ENCODE data around the gene FTSJ1. TPM values are rescaled to one million over a fixed set of nuclear protein-coding genes. Genes with fewer than 3 reads are reported as not detected.

The FTSJ1 gene
- total and polyA plus RNA-seq, 2 donors (not counting 1 experiment from before 2014, with no cell fraction given): 36.6 to 55.8 TPM

GRCh38 chrX:48521353-48522243 lies 45.6 kb downstream of the FTSJ1 start, which contains the start of gene EBP:
EBP (plus strand) TSS chrX:48521808; CDS start chrX:48523772, 1,964 bp downstream.
- peak within 1 kb of the TSS; percentile 89 for H3K27ac Mint-ChIP-seq
- DNase-seq: peak; percentile 94
- Histone ChIP-seq H3K4me1 (ENCODE audit: control insufficient read depth in 2 of 2, insufficient read depth in 2 of 2, low read length in 2 of 2) (peaks cover 12 to 19% of the 10 kb centered on the region in 2 donors), H2AFZ (ENCODE audit: insufficient read depth, low read depth, low read length, poor library complexity, severe bottlenecking) (peak within 1 kb of the TSS; percentile 67), H3K27me3 (replicated peaks in 1 of 4; ENCODE audit: control extremely low read depth in 1 of 4, control insufficient read depth in 3 of 4, insufficient read depth in 4 of 4, low read length in 3 of 4) (no peaks in the 10 kb centered on the region), H3K9ac (ENCODE audit: low read length) (peak within 1 kb of the TSS; percentile 76), H3K79me2 (ENCODE audit: control insufficient read depth, insufficient read depth, low read length) (peaks cover 15% of the 10 kb centered on the region), H3K4me3 (ENCODE audit: control extremely low read depth in 1 of 5, extremely low read depth in 1 of 5, insufficient read depth in 1 of 5, low read depth in 2 of 5, low read length in 4 of 5) (peak within 1 kb of the TSS; percentile 47 to 72 (median 62)), H3K9me3 (ENCODE audit: control extremely low read depth in 1 of 3, control insufficient read depth in 2 of 3, insufficient read depth in 1 of 3, low read length in 2 of 3) (no peaks in the 10 kb centered on the region), H3K36me3 (replicated peaks in 1 of 2; ENCODE audit: control extremely low read depth in 1 of 2, control insufficient read depth in 1 of 2, extremely low read depth in 1 of 2, insufficient read depth in 2 of 2, low read length in 1 of 2) (peaks cover 0 to 1% of the 10 kb centered on the region in 2 experiments), H3K27ac (ENCODE audit: low read length in 2 of 2) (peak within 1 kb of the TSS; percentile 74), H3K4me2 (replicated peaks; ENCODE audit: low read depth, low read length, poor library complexity, severe bottlenecking) (peak within 1 kb of the TSS; percentile 77), H4K20me1 (ENCODE audit: control insufficient read depth, insufficient read depth, low read length, poor library complexity, severe bottlenecking) (no peaks in the 10 kb centered on the region)
- ChIA-PET CTCF (interaction anchor here (1.0 kb wide), 1 partner anchor 53 kb away, joined by 3 read pairs; the partner anchor contains the start of gene RBM3), POLR2A (interaction anchor here (0.6 to 1.5 kb wide), 7 partner anchors 13 to 908 kb away, joined by 3 to 10 read pairs (median 4); partner anchors contain the start of gene RBM3)
- intact Hi-C loops (cut with micrococcal nuclease): loop anchor here (1.0 to 5.0 kb wide), 3 partner anchors 18 to 53 kb away; partner anchors contain the start of genes FTSJ1, RBM3 and TBC1D25
- peak within 1 kb of the TSS; percentile 87 for H3K4me3 Mint-ChIP-seq
- peak; percentile 97 for ATAC-seq (ENCODE audit: low read depth)
- no peaks in the 10 kb centered on the region for H3K27me3 Mint-ChIP-seq
- no peaks in the 10 kb centered on the region for H3K9me3 Mint-ChIP-seq (ENCODE audit: insufficient read depth)
- H3K4me1 Mint-ChIP-seq: peaks cover 12% of the 10 kb centered on the region
- 2% methylated on average over 24 of the region's 66 CpGs for WGBS (ENCODE audit: insufficient coverage)
- TF ChIP-seq CTCF (IDR thresholded peaks at IDR 0.05) (no peak), EZH2 (IDR thresholded peaks at IDR 0.05; ENCODE audit: borderline replicate concordance, insufficient read depth, low read depth, low read length, poor library complexity, severe bottlenecking) (no peak)

Data from B cell (primary cell).